Calu3 (cell line): ENCODE data around the gene GSTA4. TPM values are rescaled to one million over a fixed set of nuclear protein-coding genes. Genes with fewer than 3 reads are reported as not detected.

Source experiments
- BruUV-seq: library from RNA; stranded (reverse); fragments of 400-500 nt; replicated peaks from 2 replicates; lab custom pipeline; 2021; lab: Mats Ljungman, UMichigan
- CTCF ChIA-PET: fragments of 300-600 bp; sonication (Branson Sonifier 250); formaldehyde crosslinking; loops from one replicate; lab custom pipeline; 2022; ENCODE audit warnings: antibody characterized with exemption; lab: Charles Lee
- DNase-seq: peaks from one replicate; pipeline ENCODE4 v3.0.0; 2022
- H3K27ac Mint-ChIP-seq: one replicate; pipeline ENCODE4 v1.8.0; 2022; ENCODE audit warnings: mixed read lengths; ENCODE audit not compliant: unreplicated experiment
- H3K27me3 Mint-ChIP-seq: one replicate; pipeline ENCODE4 v1.8.0; 2022; ENCODE audit warnings: mixed read lengths; ENCODE audit not compliant: unreplicated experiment
- H3K36me3 Mint-ChIP-seq: one replicate; pipeline ENCODE4 v1.8.0; 2022; ENCODE audit warnings: mild to moderate bottlenecking, moderate library complexity, mixed read lengths; ENCODE audit not compliant: insufficient read depth, unreplicated experiment
- H3K4me1 Mint-ChIP-seq: one replicate; pipeline ENCODE4 v1.8.0; 2022; ENCODE audit warnings: mild to moderate bottlenecking, low read depth, mixed read lengths; ENCODE audit not compliant: unreplicated experiment
- H3K4me3 Mint-ChIP-seq: one replicate; pipeline ENCODE4 v1.8.0; 2022; ENCODE audit warnings: mild to moderate bottlenecking, low read depth, moderate library complexity, mixed read lengths; ENCODE audit not compliant: unreplicated experiment
- H3K9me3 Mint-ChIP-seq: one replicate; pipeline ENCODE4 v1.8.0; 2022; ENCODE audit warnings: low read depth, mixed read lengths; ENCODE audit not compliant: unreplicated experiment
- intact Hi-C: fragments of 100-400 bp; cut with micrococcal nuclease; formaldehyde crosslinking; loops from one replicate; pipeline ENCODE4 v1.10.0; 2022; ENCODE audit not compliant: unreplicated experiment
- total RNA-seq: library from RNA; stranded (reverse); gene quantifications from 2 replicates; pipeline ENCODE4 v1.2.3, GENCODE V29; 2022
- TF ChIP-seq, protein P1 (sequence below): fragments of 200-600 bp; IDR thresholded peaks from one replicate; pipeline ENCODE4 v1.8.0; 2022; ENCODE audit warnings: antibody characterized with exemption; ENCODE audit not compliant: unreplicated experiment

GSTA4 gene
- total RNA-seq, 1 experiment from 2014 or later = 0.38 TPM

DNA sequence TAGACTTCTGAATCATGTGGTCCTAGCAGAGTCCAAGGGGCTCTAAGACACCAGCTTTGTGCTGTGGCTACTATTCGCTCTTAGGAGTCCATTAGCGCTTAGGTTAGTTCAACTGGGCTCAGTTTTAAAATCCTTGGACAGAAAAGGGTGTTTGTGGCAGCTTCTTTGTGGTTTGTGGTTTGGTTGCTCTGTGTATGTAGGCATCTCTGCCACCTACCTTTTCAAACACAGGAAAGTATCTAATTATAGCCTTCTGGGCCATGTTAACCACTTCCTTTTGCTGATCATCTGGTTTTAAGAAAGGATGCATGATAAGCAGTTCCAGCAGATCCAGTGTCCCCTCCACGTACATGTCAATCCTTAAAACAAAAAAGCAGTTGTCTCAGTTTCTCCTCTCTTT lies 10.8 kb downstream of the GSTA4 start:
- BruUV-seq = no TSS peak
- H3K9me3 Mint-ChIP-seq = no peaks in the 10 kb centered on the region
- H3K27ac Mint-ChIP-seq = no peak overlapping the region
- TF ChIP-seq, protein P1, sequence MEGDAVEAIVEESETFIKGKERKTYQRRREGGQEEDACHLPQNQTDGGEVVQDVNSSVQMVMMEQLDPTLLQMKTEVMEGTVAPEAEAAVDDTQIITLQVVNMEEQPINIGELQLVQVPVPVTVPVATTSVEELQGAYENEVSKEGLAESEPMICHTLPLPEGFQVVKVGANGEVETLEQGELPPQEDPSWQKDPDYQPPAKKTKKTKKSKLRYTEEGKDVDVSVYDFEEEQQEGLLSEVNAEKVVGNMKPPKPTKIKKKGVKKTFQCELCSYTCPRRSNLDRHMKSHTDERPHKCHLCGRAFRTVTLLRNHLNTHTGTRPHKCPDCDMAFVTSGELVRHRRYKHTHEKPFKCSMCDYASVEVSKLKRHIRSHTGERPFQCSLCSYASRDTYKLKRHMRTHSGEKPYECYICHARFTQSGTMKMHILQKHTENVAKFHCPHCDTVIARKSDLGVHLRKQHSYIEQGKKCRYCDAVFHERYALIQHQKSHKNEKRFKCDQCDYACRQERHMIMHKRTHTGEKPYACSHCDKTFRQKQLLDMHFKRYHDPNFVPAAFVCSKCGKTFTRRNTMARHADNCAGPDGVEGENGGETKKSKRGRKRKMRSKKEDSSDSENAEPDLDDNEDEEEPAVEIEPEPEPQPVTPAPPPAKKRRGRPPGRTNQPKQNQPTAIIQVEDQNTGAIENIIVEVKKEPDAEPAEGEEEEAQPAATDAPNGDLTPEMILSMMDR = no peak
- intact Hi-C loops = no loop called here
- H3K4me1 Mint-ChIP-seq = peaks cover 9% of the 10 kb centered on the region
- no peak overlapping the region for H3K4me3 Mint-ChIP-seq
- H3K27me3 Mint-ChIP-seq = peaks cover 44% of the 10 kb centered on the region
- no peaks in the 10 kb centered on the region for H3K36me3 Mint-ChIP-seq
- CTCF ChIA-PET = interaction anchor here (0.7 kb wide), 1 partner anchor 107 kb away, joined by 6 read pairs; no protein-coding TSS in a partner anchor
- no peak for DNase-seq

DNA sequence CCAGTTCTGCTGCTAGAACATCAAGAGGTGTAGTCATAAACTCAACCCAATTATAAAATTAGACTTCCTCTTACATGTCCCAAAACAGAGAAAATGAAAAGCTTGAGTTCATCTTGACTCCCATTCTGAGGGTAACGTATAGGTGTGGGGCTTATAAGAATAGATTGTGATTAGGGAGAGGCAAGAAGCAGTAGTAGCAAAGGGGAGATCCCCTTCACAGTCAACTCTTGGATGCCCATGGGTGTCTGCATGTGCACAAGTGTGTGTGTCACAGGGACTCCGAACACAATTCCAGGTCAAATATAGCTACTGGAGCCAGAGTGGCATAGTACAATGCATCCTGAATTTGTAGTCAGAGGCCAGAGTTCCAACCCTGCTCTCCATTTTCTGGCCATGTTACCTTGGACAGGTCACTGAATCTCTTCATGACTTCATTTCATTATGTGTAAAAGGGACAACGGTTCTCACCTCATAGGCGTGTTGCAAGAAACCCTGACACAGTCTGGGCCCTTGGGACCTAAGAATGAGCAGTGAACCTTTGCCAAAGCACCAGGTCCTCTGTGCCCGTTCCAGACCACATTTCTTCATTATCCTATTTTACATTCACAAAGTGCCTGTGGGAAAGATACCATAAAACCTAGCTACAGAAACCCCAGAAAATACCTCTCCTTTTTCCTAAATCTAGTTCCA lies 11.8 kb downstream of the GSTA4 start:
- Mint-ChIP-seq H3K27me3 (peaks cover 35% of the 10 kb centered on the region), H3K27ac (no peak overlapping the region), H3K9me3 (no peaks in the 10 kb centered on the region), H3K4me1 (peaks cover 9% of the 10 kb centered on the region), H3K4me3 (no peak overlapping the region), H3K36me3 (no peaks in the 10 kb centered on the region)
- TF ChIP-seq, protein P1 = no peak
- intact Hi-C loops = no loop called here
- CTCF ChIA-PET = no interaction called here
- no peak for DNase-seq
- no TSS peak for BruUV-seq

DNA sequence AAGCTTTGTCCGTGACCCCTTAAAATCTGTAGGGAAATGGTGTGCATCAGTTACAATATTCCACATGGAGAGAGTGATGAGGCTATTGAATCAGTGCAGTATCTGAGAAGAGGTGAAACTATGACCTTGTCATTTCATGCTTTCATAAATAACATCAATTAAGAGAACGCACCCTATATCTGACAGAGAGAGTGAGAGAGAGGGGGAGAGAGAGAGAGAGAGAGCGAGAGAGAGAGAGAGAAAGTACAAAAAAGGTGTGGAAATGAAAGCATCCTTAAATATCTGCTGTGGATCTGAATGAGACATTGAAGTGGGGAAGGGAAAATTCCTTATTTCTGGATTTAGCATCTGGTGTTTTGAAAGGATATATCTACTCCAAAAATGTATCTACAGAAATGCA lies 12.4 kb downstream of the GSTA4 start:
- intact Hi-C loops = no loop called here
- H3K4me1 Mint-ChIP-seq = peaks cover 9% of the 10 kb centered on the region
- CTCF ChIA-PET = no interaction called here
- no peak overlapping the region for H3K27ac Mint-ChIP-seq
- no peak for DNase-seq
- no peak overlapping the region for H3K4me3 Mint-ChIP-seq
- TF ChIP-seq, protein P1 = no peak
- no peaks in the 10 kb centered on the region for H3K9me3 Mint-ChIP-seq
- H3K27me3 Mint-ChIP-seq = peaks cover 29% of the 10 kb centered on the region
- no TSS peak for BruUV-seq
- no peaks in the 10 kb centered on the region for H3K36me3 Mint-ChIP-seq

DNA sequence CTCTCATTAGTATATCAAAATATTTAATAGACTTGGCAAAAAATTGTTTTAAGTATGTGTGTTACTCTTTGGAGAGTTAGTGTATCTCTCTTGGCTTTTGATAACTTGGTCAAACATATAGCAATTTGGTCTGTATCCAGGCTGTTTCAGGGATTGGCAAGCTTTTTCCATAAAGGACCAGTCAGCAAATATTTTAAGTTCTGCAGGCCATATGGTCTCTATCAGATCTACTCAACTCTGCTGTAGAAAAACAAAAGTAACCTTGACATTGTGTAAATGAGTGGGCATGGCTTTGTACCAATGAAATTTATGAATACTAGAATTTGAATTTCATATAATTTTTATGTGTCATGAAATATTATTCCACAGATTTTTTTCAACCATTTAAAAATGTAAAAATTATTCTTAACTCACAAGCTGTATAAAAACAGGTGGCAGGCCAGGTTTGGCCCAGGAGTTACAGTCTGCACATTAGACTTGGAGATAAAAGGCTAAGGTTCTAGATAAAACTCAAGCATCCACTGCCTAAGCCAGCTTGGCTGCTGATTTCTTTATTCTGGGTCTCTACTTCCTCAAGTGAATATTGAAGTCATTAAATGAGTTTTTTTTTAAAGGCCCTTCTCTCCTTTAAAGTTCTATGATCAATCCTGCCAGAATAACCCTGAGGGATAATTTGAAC lies 13.7 kb downstream of the GSTA4 start:
- Mint-ChIP-seq H3K36me3 (no peaks in the 10 kb centered on the region), H3K27ac (no peak overlapping the region), H3K9me3 (no peaks in the 10 kb centered on the region), H3K4me1 (peaks cover 9% of the 10 kb centered on the region), H3K27me3 (peaks cover 15% of the 10 kb centered on the region), H3K4me3 (no peak overlapping the region)
- CTCF ChIA-PET = no interaction called here
- no peak for DNase-seq
- TF ChIP-seq, protein P1 = no peak
- BruUV-seq = no TSS peak
- intact Hi-C loops = no loop called here
